WTC11 (cell line): Measurements from ENCODE around the gene LILRA1. TPM values are rescaled to one million over a fixed set of nuclear protein-coding genes. Genes with fewer than 3 reads are reported as not detected.

Source experiments
- ATAC-seq: fragments of 200-7000 bp; cut with Tn5 transposase; 2 replicates; pipeline ENCODE4 v1.10.0; 2021; ENCODE audit warnings: mild to moderate bottlenecking, moderate library complexity
- CTCF ChIA-PET: fragments of 300-600 bp; sonication (Branson Sonifier 250); formaldehyde crosslinking; loops from one replicate; lab custom pipeline; 2021; ENCODE audit warnings: antibody characterized with exemption; lab: Charles Lee
- POLR2A ChIA-PET: fragments of 350-600 bp; sonication (Branson Sonifier 250); formaldehyde crosslinking; loops from one replicate; lab custom pipeline; 2021; ENCODE audit warnings: antibody characterized with exemption; lab: Charles Lee
- DNase-seq: peaks from one replicate; pipeline ENCODE4 v3.0.0; 2021; ENCODE audit warnings: low spot score
- H3K27ac Mint-ChIP-seq: 2 replicates; pipeline ENCODE4 v1.8.0; 2021; ENCODE audit warnings: mixed read lengths
- H3K27me3 Mint-ChIP-seq: 2 replicates; pipeline ENCODE4 v1.8.0; 2021; ENCODE audit warnings: low read depth, mild to moderate bottlenecking, moderate library complexity, mixed read lengths
- H3K36me3 Mint-ChIP-seq: 2 replicates; pipeline ENCODE4 v1.8.0; 2021; ENCODE audit warnings: mixed read lengths
- H3K4me1 Mint-ChIP-seq: 2 replicates; pipeline ENCODE4 v1.8.0; 2022; ENCODE audit warnings: mixed read lengths
- H3K4me3 Mint-ChIP-seq: 2 replicates; pipeline ENCODE4 v1.8.0; 2021; ENCODE audit warnings: mild to moderate bottlenecking, moderate library complexity, mixed read lengths
- H3K9me3 Mint-ChIP-seq: 2 replicates; pipeline ENCODE4 v1.8.0; 2021; ENCODE audit warnings: mixed read lengths
- CREB1 ChIP-seq: sonication (generic); formaldehyde crosslinking; IDR thresholded peaks from 2 replicates; pipeline ENCODE4 v1.8.0; 2023; ENCODE audit warnings: mild to moderate bottlenecking, missing genetic modification reagents
- ELF4 ChIP-seq: sonication (generic); formaldehyde crosslinking; IDR thresholded peaks from 2 replicates; pipeline ENCODE4 v1.8.1; 2022; ENCODE audit warnings: low read depth, mild to moderate bottlenecking, moderate library complexity, missing genetic modification reagents
- ETV6 ChIP-seq: sonication (generic); formaldehyde crosslinking; IDR thresholded peaks from 2 replicates; pipeline ENCODE4 v1.8.1; 2022; ENCODE audit warnings: mild to moderate bottlenecking, missing genetic modification reagents
- FOXP1 ChIP-seq: sonication (generic); formaldehyde crosslinking; IDR thresholded peaks from 2 replicates; pipeline ENCODE4 v1.8.0; 2022; ENCODE audit warnings: missing genetic modification reagents, mild to moderate bottlenecking, moderate library complexity, borderline replicate concordance
- GABPB1 ChIP-seq: sonication (generic); formaldehyde crosslinking; IDR thresholded peaks from 2 replicates; pipeline ENCODE4 v1.8.1; 2023; ENCODE audit warnings: mild to moderate bottlenecking, missing genetic modification reagents
- GTF2I ChIP-seq: fragments of 250-450 bp; sonication (Bioruptor Pico); conservative IDR thresholded peaks from 2 replicates; pipeline ENCODE4 v1.4.0; 2021; ENCODE audit warnings: mild to moderate bottlenecking
- JUN ChIP-seq: sonication (generic); formaldehyde crosslinking; IDR thresholded peaks from 2 replicates; pipeline ENCODE4 v1.8.0; 2023; ENCODE audit warnings: mild to moderate bottlenecking, missing genetic modification reagents
- NFATC4 ChIP-seq: fragments of 250-450 bp; sonication (Bioruptor Pico); IDR thresholded peaks from 2 replicates; pipeline ENCODE4 v1.9.0; 2021; ENCODE audit warnings: mild to moderate bottlenecking
- NFYB ChIP-seq: sonication (generic); formaldehyde crosslinking; conservative IDR thresholded peaks from 2 replicates; pipeline ENCODE4 v1.8.0; 2022; ENCODE audit warnings: low read depth, missing genetic modification reagents
- PRRX2 ChIP-seq: fragments of 250-450 bp; sonication (Bioruptor Pico); IDR thresholded peaks from 2 replicates; pipeline ENCODE4 v1.8.0; 2021; ENCODE audit warnings: mild to moderate bottlenecking
- SP1 ChIP-seq: sonication (generic); formaldehyde crosslinking; conservative IDR thresholded peaks from 2 replicates; pipeline ENCODE4 v1.8.1; 2022; ENCODE audit warnings: missing genetic modification reagents
- TEAD1 ChIP-seq: sonication (generic); formaldehyde crosslinking; IDR thresholded peaks from 2 replicates; pipeline ENCODE4 v1.8.0; 2022; ENCODE audit warnings: mild to moderate bottlenecking, missing genetic modification reagents
- TP53 ChIP-seq: sonication (generic); formaldehyde crosslinking; IDR thresholded peaks from 2 replicates; pipeline ENCODE4 v1.8.1; 2023; ENCODE audit warnings: mild to moderate bottlenecking, missing genetic modification reagents
- ZBTB21 ChIP-seq: sonication (generic); formaldehyde crosslinking; IDR thresholded peaks from 2 replicates; pipeline ENCODE4 v1.8.1; 2023; ENCODE audit warnings: mild to moderate bottlenecking, missing genetic modification reagents, borderline replicate concordance
- ZNF263 ChIP-seq: sonication (generic); formaldehyde crosslinking; IDR thresholded peaks from 2 replicates; pipeline ENCODE4 v1.8.1; 2022; ENCODE audit warnings: low read depth, mild to moderate bottlenecking, moderate library complexity, missing genetic modification reagents
- ZNF396 ChIP-seq: fragments of 250-450 bp; sonication (Bioruptor Pico); IDR thresholded peaks from 2 replicates; pipeline ENCODE4 v1.8.0; 2021; ENCODE audit warnings: mild to moderate bottlenecking, moderate library complexity, borderline replicate concordance
- ZNF671 ChIP-seq: fragments of 250-450 bp; sonication (Bioruptor Pico); IDR thresholded peaks from 2 replicates; pipeline ENCODE4 v1.8.0; 2021; ENCODE audit warnings: mild to moderate bottlenecking
- total RNA-seq: library from RNA; stranded (reverse); gene quantifications from 3 replicates; pipeline ENCODE4 v1.2.3, GENCODE V29; 2021
- TF ChIP-seq, protein P1 (sequence below): fragments of 200-600 bp; IDR thresholded peaks from 2 replicates; pipeline ENCODE4 v1.8.0; 2022; ENCODE audit warnings: antibody characterized with exemption
- TF ChIP-seq, protein P2 (sequence below): sonication (generic); formaldehyde crosslinking; IDR thresholded peaks from 2 replicates; pipeline ENCODE4 v1.8.1; 2022; ENCODE audit warnings: mild to moderate bottlenecking, moderate library complexity, missing genetic modification reagents
- TF ChIP-seq, protein P3 (sequence below): fragments of 250-450 bp; sonication (Bioruptor Pico); IDR thresholded peaks from 2 replicates; pipeline ENCODE4 v2.1.2; 2022; ENCODE audit warnings: mild to moderate bottlenecking, moderate library complexity

The LILRA1 gene
- total RNA-seq, 1 experiment from 2014 or later = not detected

DNA sequence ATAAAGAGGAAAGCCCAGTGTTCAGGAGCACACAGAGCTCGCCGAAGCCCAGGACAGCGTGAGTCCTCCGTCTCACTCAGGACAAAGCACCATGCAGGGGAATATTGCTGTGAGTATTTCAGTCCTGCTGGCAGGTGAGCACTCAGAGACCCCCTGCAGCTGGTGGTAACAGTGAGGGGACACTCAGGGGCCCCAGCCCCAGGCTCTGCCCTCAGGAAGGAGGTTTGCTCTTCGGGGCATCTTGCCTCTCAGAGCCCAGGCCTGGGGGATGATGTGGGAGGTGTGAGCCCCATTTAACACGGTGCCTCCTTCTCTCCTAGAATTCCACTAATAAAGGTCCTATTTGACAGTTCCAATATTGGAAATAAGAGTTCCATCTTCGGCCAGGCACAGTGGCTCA is 14.8 kb downstream of the LILRA1 start:
- TF ChIP-seq ELF4 (CRISPR knock-in tag) (no peak), TP53 (CRISPR knock-in tag) (no peak)
- Mint-ChIP-seq H3K4me1 (no peaks in the 10 kb centered on the region), H3K27me3 (peaks cover 6% of the 10 kb centered on the region; the same call in 1 of the 2 replicates), H3K9me3 (peaks cover 91% of the 10 kb centered on the region), H3K27ac (no peak overlapping the region), H3K4me3 (no peak overlapping the region), H3K36me3 (peaks cover 60% of the 10 kb centered on the region)
- no peak for ATAC-seq
- DNase-seq = no peak
- ChIA-PET POLR2A (no interaction called here), CTCF (no interaction called here)

DNA sequence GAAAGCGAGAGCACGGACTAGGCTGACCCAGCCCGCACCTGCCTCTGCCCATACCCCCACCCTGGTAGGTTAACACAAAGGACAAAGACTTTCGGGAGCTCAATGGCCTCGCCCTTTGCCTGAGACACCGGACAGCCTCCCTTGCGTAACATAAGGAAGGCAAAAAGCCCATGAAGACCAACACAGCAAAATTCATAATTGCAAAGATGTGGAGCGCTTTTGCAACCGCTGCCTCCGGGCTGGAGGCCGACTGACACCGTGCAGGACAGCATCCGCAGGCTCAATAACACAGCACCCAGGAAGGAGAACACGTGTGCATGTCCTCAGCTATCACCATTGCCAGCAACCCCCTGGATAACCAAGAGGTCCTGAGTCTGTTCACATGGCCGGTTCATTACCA is 15.4 kb downstream of the LILRA1 start:
- DNase-seq = no peak
- peaks cover 63% of the 10 kb centered on the region for H3K36me3 Mint-ChIP-seq
- no peaks in the 10 kb centered on the region for H3K4me1 Mint-ChIP-seq
- peaks cover 9% of the 10 kb centered on the region; the same call in 1 of the 2 replicates for H3K27me3 Mint-ChIP-seq
- no peak for ATAC-seq
- no peak overlapping the region for H3K4me3 Mint-ChIP-seq
- H3K27ac Mint-ChIP-seq = no peak overlapping the region
- POLR2A ChIA-PET = no interaction called here
- CTCF ChIA-PET = no interaction called here
- TF ChIP-seq ZNF671 (CRISPR knock-in tag) (no peak), ZBTB21 (CRISPR knock-in tag) (no peak)
- peaks cover 92% of the 10 kb centered on the region for H3K9me3 Mint-ChIP-seq

DNA sequence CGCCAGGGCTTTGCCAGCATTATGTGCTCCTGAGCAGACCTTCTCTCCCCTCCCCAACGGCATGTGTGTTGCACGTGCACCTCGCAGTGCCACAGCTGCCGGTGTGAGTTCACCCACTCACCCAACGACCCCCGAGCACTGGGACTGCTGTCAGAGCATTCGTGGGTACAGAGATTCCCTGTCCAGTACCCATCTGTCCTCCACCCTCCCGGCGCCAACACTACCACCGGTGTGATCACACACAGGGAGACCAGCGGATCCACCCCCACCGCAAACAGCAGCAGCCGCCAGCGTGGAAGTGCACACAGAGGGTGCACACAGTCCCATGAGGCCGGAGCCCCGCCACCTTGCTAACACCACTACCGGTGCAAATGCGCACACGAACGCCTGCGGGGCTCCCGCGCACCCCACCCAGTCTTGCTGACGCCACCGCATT is 15.9 kb downstream of the LILRA1 start:
- POLR2A ChIA-PET = no interaction called here
- CTCF ChIA-PET = no interaction called here
- ATAC-seq (no peak), DNase-seq (no peak)
- H3K4me1 Mint-ChIP-seq = no peaks in the 10 kb centered on the region
- H3K9me3 Mint-ChIP-seq = peaks cover 92% of the 10 kb centered on the region
- peaks cover 9% of the 10 kb centered on the region; the same call in 1 of the 2 replicates for H3K27me3 Mint-ChIP-seq
- TF ChIP-seq GTF2I (CRISPR knock-in tag) (no peak), NFATC4 (CRISPR knock-in tag) (no peak), ZNF396 (CRISPR knock-in tag) (no peak), SP1 (CRISPR knock-in tag) (no peak), NFYB (CRISPR knock-in tag) (no peak), FOXP1 (CRISPR knock-in tag) (no peak), ETV6 (CRISPR knock-in tag) (no peak), JUN (CRISPR knock-in tag) (no peak), GABPB1 (CRISPR knock-in tag) (no peak), PRRX2 (CRISPR knock-in tag) (no peak), TEAD1 (CRISPR knock-in tag) (no peak), CREB1 (CRISPR knock-in tag) (no peak), ZNF263 (CRISPR knock-in tag) (no peak)
- TF ChIP-seq, protein P1, sequence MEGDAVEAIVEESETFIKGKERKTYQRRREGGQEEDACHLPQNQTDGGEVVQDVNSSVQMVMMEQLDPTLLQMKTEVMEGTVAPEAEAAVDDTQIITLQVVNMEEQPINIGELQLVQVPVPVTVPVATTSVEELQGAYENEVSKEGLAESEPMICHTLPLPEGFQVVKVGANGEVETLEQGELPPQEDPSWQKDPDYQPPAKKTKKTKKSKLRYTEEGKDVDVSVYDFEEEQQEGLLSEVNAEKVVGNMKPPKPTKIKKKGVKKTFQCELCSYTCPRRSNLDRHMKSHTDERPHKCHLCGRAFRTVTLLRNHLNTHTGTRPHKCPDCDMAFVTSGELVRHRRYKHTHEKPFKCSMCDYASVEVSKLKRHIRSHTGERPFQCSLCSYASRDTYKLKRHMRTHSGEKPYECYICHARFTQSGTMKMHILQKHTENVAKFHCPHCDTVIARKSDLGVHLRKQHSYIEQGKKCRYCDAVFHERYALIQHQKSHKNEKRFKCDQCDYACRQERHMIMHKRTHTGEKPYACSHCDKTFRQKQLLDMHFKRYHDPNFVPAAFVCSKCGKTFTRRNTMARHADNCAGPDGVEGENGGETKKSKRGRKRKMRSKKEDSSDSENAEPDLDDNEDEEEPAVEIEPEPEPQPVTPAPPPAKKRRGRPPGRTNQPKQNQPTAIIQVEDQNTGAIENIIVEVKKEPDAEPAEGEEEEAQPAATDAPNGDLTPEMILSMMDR = no peak
- TF ChIP-seq, protein P2, sequence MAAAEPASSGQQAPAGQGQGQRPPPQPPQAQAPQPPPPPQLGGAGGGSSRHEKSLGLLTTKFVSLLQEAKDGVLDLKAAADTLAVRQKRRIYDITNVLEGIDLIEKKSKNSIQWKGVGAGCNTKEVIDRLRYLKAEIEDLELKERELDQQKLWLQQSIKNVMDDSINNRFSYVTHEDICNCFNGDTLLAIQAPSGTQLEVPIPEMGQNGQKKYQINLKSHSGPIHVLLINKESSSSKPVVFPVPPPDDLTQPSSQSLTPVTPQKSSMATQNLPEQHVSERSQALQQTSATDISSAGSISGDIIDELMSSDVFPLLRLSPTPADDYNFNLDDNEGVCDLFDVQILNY (CRISPR knock-in tag) = no peak
- TF ChIP-seq, protein P3, sequence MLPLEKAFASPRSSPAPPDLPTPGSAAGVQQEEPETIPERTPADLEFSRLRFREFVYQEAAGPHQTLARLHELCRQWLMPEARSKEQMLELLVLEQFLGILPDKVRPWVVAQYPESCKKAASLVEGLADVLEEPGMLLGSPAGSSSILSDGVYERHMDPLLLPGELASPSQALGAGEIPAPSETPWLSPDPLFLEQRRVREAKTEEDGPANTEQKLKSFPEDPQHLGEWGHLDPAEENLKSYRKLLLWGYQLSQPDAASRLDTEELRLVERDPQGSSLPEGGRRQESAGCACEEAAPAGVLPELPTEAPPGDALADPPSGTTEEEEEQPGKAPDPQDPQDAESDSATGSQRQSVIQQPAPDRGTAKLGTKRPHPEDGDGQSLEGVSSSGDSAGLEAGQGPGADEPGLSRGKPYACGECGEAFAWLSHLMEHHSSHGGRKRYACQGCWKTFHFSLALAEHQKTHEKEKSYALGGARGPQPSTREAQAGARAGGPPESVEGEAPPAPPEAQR (CRISPR knock-in tag) = no peak
- no peak overlapping the region for H3K4me3 Mint-ChIP-seq
- H3K27ac Mint-ChIP-seq = no peak overlapping the region
- H3K36me3 Mint-ChIP-seq = peaks cover 68% of the 10 kb centered on the region
